ENCODE data around the gene PRR23C.
"Not testable (repeated sequence)": the region's sequence is repeated elsewhere in the genome, so short reads cannot be mapped to it uniquely, and the experiment has no call there.

PRR23C gene

DNA sequence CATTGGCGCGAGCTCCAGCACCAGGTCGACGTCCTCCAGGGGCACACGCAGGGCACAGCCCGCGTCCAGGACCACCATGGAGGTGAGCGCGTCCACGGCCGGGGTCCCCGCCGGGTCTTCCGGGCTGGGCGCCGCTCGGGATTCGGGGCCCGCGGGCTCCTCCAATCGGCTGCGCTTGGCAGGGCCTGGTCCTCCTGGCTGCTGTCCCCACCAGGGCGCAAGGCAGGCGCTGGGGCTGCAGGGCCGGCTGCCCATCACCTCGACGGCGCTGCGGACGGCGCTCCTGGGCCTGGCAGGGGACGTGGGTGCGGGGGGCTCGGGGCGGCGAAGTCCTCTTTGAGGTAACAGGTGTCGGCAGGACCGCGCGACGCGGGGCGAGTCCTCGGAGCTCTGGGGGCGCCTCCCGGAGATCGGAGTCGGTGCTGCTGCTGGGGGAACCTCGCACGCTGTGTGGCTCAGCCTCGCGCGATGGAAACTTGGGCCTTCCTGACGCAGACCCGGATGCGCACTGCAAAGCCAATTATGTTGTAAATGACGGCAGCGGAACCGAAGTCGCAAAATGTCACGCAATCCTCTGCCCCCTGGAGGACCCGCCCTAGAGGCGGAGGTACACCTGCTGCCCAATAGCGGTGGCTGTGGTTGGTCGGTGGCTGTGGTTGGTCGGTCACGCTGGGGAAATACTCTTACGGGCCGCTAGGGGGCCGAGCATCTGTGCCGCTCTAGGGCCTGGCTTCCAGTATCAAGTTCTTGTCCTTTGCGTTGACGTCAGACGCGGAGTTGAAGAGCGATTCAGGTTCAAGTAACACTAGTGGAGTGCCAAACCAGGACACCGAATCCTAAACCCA is at the start of gene PRR23C:
PRR23C (minus strand) TSS at position 527 of the 845 bp plus-strand sequence; CDS start at position 255, 272 bp downstream.
- intact Hi-C loops (cut with DNase I): loop anchor here (10.0 kb wide), 1 partner anchor 520 kb away; no protein-coding TSS in a partner anchor
- peak in 2 of 10 donors; percentile 71 to 77 for DNase-seq

GRCh38 chr3:139093840-139094239 is 49.1 kb upstream of the PRR23C start:
- intact Hi-C loops (cut with DNase I): no loop called here
- no peak for DNase-seq

DNA sequence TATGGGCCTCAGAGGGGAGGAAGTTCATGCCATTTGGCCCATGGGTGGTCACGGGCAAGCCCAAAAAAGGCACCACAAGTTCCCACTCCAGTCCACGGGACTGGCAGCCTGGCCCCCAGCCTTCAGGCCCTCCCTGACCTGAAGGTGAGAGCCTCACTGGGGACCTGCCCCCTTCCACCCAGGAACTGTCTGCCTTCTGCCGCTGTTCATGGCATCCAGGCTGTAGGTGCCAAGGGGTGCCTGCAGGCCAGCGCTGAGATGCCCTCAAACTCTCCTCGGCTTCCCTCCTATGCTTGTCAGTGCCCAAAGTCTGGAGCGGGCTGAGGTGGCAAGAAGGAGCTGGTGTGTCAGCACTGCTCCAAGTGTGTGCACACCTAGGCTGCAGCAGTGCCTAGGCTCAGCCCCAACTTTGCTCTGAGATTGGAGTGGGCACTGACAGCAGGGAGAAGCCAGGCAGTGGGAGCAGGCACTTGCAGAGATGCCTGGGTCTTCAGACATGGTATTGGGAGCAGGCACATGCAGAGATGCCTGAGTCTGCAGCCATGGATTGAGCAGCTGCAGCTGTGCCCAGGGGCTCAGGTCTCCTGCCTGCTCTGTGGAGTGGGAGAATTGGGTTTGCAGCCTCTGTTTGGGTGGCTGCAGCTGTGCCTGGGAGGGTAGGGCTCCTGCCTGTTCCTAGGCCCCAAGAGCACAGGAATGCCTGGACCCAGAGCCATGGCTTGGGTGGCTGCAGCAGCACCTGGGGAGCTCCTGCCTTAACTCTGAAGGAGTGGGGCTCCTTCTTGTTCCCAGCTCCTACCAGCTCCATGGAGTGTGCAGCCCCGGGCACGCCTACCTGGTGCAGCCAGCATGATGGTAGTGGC is 44.0 kb upstream of the PRR23C start:
- peak in 1 of 10 donors; percentile 58 for DNase-seq
- intact Hi-C loops (cut with DNase I): no loop called here

DNA sequence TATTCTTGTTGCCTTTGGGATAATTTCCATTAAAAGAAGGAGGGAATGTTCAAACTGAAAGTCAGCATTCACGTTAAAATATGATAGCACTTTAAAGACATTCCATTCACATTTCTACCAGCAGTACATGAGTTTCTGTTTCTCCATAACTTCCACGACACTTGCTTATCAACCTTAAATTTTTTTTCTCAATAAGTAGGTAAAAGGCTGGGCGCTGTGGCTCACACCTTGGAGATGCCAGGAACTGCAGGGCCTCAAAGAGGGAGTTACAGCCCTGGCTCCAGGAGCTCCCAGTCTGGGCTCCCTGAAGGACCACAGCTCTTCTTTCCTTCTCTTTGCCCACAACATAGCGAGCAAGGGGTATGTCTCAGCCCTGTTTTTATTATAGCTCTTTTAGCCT is 42.9 kb upstream of the PRR23C start:
- intact Hi-C loops (cut with DNase I): no loop called here
- DNase-seq: no peak

DNA sequence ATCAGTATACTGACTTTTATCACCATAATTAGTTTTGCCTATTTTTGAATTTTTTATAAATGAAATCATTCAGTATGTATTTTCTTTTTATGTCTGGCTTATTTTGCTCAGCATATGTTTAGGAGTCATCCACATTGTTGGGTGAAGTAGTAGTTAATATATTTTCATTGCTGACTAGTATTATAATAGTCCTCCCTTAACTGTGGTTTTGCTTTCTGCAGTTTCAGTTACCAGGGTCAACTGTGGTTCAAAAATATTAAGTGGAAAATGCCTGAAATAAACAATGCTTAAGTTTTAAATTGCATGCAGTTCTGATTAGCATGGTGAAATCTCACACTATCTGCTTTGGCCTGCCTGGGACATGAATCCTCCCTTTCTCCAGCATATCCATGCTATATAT is 39.5 kb upstream of the PRR23C start:
- no peak for DNase-seq
- intact Hi-C loops (cut with DNase I): no loop called here

GRCh38 chr3:139074565-139075115 is 29.9 kb upstream of the PRR23C start:
- DNase-seq: no peak
- intact Hi-C loops (cut with DNase I): no loop called here

DNA sequence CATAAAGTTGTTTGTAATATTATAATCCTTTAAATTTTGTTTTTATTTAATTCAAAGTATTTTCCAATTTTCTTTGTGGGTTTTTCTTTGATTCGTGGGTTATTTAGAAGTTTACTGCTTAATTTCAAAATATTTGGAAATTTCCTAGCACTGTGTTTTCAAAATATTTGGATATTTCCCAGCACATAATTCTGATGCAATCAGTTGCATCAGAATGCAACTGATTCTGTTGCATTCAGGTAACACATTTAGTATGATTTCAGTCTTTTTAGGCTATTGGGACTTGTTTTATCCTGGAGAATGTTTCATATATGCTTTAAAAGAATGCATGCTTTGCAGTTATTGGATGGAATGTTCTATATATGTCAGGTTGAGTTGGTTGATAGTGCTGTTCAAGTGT is 18.2 kb upstream of the PRR23C start:
- no peak for DNase-seq
- intact Hi-C loops (cut with DNase I): no loop called here

DNA sequence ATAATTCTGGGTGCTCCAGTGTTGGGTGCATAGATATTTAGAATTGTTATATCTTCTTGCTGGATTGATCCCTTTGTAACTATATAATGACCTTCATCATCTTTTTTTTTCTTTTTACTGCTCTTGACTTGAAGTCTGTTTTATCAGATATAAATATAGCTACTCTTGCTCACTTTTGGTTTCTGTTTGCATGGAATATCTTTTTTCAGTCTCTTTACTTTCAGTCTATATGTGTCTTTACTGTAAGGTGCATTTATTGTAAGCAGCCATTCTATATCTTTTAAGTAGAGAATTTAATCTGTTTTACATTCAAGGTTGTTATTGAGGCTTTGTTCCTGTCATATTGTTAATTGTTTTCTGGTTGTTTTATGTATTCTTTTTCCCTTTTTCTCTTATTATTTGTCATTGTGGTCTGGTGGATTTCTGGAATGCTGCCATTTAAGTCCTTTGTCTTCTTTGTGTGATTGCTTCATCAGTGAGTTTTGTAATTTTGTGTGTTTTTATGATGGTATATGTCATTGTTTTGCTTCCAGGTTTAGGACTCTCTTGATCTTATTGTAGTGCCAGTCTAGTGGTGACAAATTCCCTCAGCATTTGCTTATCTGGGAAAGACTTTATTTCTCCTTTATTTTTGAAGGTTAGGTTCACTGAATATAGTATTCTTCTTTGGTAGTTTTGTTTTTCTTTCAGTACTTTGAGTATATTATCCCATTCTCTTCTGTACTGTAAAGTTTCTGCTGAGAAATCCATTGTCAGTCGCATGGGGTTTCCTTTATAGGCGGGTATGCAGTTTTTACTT is 8.3 kb upstream of the PRR23C start:
- no peak for DNase-seq
- intact Hi-C loops (cut with DNase I): no loop called here

- DNase-seq: peak in 2 of 10 donors; percentile 67 to 72
- intact Hi-C loops (cut with DNase I): loop anchor here (10.0 kb wide), 1 partner anchor 519 kb away; no protein-coding TSS in a partner anchor
These were observed 932 bp downstream of the PRR23C start for GRCh38 chr3:139043554-139044365.

DNA sequence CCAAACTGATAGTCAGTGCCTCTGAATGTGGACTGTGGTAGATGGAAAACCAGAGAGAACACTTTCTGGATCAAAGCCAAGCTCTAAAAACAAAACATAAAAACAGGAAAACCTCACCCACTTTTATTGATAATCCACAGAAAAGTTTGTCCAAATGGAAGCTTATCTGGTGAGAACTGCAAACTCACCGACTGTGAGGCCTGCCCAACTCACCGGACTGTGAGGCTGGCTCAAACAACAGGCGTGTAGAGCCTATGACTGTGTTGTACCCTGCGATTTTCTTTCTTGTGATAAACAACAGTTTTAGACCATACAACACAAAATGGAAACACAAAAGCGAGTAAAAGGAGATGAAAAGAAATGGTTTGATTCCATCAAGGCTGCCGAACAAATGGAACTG is 7.2 kb downstream of the PRR23C start:
- intact Hi-C loops (cut with DNase I): no loop called here
- DNase-seq: no peak

DNA sequence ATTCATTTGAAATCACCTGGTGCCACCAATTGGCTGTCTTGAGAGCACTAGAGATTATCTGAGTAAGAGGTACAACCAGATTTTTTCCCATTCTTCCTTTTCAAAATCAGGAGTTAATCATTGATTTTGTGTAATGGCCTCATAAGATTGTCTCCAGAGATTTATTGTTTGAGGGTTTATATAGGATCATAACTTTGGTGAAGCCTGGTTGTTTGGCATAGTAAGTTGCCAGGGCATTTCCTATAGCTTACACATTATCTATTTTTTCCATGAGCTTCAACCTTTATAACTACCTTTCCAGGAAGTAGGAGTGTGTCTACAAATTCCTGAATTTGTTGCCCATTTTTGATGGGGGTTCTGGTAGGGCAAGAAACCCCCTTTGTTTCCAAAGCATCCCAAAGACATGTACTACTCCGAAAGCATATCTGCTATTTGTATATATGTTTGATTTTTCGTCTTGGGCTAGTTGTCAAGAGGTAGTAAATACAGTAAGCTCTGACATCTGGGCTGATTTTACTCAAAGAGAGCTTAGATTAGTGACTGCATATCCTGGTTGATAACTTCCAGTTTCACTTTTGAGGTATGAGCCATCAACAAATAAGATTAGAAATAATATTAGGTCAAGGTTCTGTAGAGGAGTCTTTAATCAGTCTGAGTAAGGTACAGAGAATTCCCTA is 12.2 kb downstream of the PRR23C start:
- intact Hi-C loops (cut with DNase I): no loop called here

GRCh38 chr3:139030576-139030975 is 14.1 kb downstream of the PRR23C start:
- intact Hi-C loops (cut with DNase I); DNase-seq: not testable (repeated sequence)

More for the DNA sequence above, 12.2 kb downstream of the PRR23C start:
- no peak for DNase-seq

- intact Hi-C loops (cut with DNase I): no loop called here
- DNase-seq: no peak
These were observed 19.7 kb downstream of the PRR23C start for GRCh38 chr3:139024968-139025367.

DNA sequence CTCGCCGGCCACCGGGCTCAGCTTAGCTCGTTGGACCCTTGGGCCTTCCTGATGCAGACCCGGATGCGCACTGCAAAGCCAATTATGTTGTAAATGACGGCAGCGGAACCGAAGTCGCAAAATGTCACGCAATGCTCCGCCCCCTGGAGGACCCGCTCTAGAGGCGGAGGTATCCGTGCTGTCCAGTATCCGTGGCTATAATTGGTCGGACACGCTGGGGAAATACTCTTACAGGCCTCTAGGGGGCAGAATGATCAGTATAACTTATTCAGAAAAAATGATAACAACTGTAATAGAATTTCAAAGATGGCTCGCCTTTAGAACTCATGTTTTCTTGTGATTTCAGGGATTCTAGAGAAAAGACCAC is 23.8 kb downstream of the PRR23C start, which contains the start of gene PRR23B:
PRR23B (minus strand) TSS at position 59 of the 367 bp plus-strand sequence. CDS start 265 bp downstream, outside the sequence.
- intact Hi-C loops (cut with DNase I): no loop called here
- DNase-seq: no peak

DNA sequence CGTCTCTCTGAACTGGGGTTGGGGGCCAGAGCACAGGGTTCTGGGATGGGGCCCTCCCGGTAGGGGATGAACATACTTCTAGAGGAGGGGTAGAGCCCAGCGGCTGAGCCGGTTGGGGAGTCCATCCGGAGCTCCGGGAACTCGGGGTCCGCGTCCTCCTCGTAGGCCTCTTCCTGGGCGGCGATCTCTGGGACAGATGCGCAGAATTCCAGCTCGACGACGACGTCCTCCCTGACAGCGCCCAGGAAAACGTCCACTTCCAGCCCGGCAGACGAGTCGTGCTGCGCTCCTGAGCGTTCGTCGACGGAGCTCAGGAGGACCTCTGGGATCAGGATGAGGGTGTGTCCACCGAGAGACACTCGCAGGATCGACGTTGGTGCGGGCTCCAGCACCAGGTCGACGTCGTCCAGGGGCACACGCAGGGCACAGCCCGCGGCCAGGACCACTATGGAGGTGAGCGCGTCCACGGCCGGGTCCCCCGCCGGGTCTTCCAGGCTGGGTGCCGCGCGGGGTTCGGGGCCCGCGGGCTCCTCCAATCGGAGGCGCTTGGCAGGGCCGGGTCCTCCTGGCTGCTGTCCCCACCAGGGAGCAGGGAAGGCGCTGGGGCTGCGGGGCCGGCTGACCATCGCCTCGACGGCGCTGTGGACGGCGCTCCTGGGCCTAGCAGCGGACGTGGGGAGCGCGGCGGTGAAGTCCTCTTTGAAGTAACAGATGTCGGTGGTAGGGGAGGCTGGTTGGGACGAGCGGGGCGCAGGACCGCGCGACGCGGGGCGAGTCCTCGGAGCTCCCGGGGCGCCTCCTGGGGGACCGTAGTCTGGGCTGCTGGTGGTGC is 24.4 kb downstream of the PRR23C start:
- DNase-seq: peak in 2 of 10 donors; percentile 60 to 74
- intact Hi-C loops (cut with DNase I): no loop called here

DNA sequence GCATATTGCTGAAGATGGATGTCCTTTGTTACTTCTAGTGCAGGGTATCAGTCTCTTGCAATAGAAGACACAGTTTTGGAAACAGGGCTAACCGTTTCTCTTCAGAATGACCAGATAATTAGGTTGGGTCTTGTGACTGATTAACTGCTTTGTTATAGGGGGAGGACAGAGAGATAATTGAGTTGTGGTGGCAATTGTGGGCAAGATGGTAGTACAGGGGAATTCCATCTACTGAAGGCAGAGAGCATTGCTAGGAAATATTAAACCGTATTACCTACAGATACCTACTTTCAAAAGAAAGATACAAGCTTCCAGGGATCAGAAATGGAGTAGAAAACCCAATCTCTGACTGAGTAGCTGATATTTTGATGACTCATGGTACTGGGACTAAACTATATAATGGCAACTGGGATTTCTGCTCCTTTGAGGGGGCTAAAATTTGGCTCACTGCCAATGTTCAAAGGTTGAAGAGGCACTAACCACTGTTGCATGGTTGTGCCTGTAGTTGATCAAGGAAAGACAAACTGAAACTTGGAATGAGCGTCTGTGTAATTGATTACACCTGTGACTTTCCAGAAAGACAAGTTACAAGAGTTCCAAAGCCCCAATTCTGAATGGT is 28.2 kb downstream of the PRR23C start:
- no peak for DNase-seq
- intact Hi-C loops (cut with DNase I): no loop called here

GRCh38 chr3:139006051-139006716 is 38.5 kb downstream of the PRR23C start, which contains the start of gene PRR23A:
TSS of gene PRR23A (minus strand) at chr3:139006268. CDS start at chr3:139006268, 0 bp downstream.
- intact Hi-C loops (cut with DNase I): no loop called here

More at GRCh38 chr3:139006051-139006716, 38.5 kb downstream of the PRR23C start, which contains the start of gene PRR23A:
- DNase-seq: no peak

Measured in posterior cingulate gyrus (tissue), 11 donors.